ENCODE measurements around the gene ESRP2. TPM values are rescaled to one million over a fixed set of nuclear protein-coding genes. Genes with fewer than 3 reads are reported as not detected.

The ESRP2 gene
- total and polyA plus RNA-seq, 9 of the 15 experiments (the other 6 are each of a cell fraction or from before 2014, with no cell fraction given): 0.05 to 0.15 (median 0.07) TPM; not detected in 6

- TF ChIP-seq ZNF263 (CRISPR knock-in tag; IDR thresholded peaks at IDR 0.05; ENCODE audit: borderline replicate concordance) (peak; percentile 56; the same call in 1 of the 2 replicates), ELK1 (CRISPR knock-in tag; IDR thresholded peaks at IDR 0.05) (no peak), REST (IDR thresholded peaks at IDR 0.05; ENCODE audit: borderline replicate concordance) (peak; percentile 16; the same call in 1 of the 2 replicates), REST (CRISPR knock-in tag; IDR thresholded peaks at IDR 0.05; ENCODE audit: low read depth) (peak; percentile 64; the same call in 1 of the 2 replicates), EWSR1 (IDR thresholded peaks at IDR 0.05; ENCODE audit: borderline replicate concordance, low read depth, partially characterized antibody) (no peak), PTBP1 (IDR thresholded peaks at IDR 0.05; ENCODE audit: low read depth, low read length) (0 out of 2 replicates have a peak, but pooled peaks have one; percentile 26), E2F6 (IDR thresholded peaks at IDR 0.05; ENCODE audit: borderline replicate concordance in 1 of 2, extremely low read depth in 1 of 2, insufficient read depth in 1 of 2, insufficient read length in 1 of 2, low read depth in 1 of 2, low read length in 1 of 2, poor library complexity in 1 of 2, severe bottlenecking in 1 of 2) (peak; percentile 47 to 78)
Measured at GRCh38 chr16:68264128-68265077, 28.5 kb upstream of the ESRP2 start, which contains the start of gene SLC7A6 (continued).

Data from K562 (cell line).